ENCODE results near the gene MFAP4. TPM values are rescaled to one million over a fixed set of nuclear protein-coding genes. Genes with fewer than 3 reads are reported as not detected.

Gene MFAP4
- total and polyA plus RNA-seq, 10 donors: 10.1 to 48.4 (median 19.9) TPM

DNA sequence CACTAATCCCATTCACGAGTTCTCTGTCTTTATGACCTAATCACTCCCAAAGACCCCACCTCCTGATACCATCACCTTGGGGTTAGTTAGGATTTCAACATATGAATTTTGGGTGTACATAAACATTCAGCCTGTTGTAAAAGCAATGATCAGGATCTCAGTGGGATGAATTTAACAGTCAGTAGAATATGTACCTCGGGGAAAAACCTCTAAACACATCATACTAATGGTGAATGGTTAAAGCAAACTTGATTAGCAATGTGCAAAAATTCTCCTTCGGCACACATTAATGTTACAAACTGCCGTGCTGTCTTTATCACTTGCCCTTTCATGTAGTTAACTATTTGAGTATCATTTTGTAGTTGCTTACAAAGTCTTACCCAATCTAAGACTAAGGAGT lies 34.2 kb upstream of the MFAP4 start:
- 76 to 88% (median 83%) methylated on average over 4 of the region's 4 CpGs for WGBS, 5 donors

DNA sequence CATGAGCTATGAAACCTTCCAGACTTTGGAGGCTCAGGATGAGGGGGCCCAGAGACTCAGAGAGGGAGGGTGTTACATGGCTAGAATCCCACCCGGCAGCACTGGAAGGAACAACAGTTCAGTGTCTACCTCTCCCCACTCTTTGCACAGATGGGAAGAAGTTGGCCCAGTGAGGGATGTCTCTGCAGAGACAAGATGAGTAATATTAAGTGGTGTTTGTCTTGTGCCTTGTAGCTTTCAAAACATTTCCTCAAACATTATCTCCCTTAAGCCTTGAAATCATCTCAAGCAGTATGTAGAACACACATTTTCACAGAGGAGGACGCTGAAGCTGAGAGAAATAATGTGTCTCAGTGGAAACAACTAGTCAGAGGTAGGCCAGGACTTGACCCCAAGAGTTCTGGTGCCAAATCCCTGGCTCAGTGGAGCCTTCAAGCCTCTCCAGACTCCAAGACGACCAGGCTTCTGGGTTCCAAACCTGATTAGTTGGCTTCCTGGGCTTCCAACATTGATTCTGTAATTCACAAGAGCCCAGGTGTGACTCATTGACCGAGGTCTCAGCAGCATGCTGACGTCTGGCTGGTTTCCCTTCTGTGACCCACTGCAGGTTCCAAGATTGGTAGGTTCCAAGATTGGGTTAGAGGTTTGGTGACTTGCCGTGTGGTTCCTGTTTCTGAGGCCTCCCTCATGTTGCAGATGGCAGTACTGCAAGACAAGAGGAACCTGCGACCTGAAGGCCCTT lies 31.4 kb upstream of the MFAP4 start:
- Histone ChIP-seq H3K4me3 (no peak overlapping the region), H3K27me3 (replicated peaks in 1 of 7) (peaks cover 0 to 5% (median 0%) of the 10 kb centered on the region in 7 donors), H3K9me3 (no peaks in the 10 kb centered on the region), H3K4me1 (no peaks in the 10 kb centered on the region), H3K27ac (no peak overlapping the region), H3K36me3 (no peaks in the 10 kb centered on the region)
- DNase-seq: no peak
- WGBS, 5 donors: 57 to 68% (median 63%) methylated on average over 6 to 7 of the region's 7 CpGs
- TF ChIP-seq, protein P1, sequence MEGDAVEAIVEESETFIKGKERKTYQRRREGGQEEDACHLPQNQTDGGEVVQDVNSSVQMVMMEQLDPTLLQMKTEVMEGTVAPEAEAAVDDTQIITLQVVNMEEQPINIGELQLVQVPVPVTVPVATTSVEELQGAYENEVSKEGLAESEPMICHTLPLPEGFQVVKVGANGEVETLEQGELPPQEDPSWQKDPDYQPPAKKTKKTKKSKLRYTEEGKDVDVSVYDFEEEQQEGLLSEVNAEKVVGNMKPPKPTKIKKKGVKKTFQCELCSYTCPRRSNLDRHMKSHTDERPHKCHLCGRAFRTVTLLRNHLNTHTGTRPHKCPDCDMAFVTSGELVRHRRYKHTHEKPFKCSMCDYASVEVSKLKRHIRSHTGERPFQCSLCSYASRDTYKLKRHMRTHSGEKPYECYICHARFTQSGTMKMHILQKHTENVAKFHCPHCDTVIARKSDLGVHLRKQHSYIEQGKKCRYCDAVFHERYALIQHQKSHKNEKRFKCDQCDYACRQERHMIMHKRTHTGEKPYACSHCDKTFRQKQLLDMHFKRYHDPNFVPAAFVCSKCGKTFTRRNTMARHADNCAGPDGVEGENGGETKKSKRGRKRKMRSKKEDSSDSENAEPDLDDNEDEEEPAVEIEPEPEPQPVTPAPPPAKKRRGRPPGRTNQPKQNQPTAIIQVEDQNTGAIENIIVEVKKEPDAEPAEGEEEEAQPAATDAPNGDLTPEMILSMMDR (IDR thresholded peaks at IDR 0.05 in 8 of 11, conservative IDR thresholded peaks at IDR 0.05 in 3 of 11): peak in 1 of 11 experiments; percentile 16
- no peak for TF ChIP-seq POLR2AphosphoS5 (IDR thresholded peaks at IDR 0.05)
- intact Hi-C loops (cut with DNase I; ENCODE audit: low total_unique reads): no loop called here

More for the DNA sequence above, 34.2 kb upstream of the MFAP4 start:
- Histone ChIP-seq H3K4me1 (no peaks in the 10 kb centered on the region), H3K9me3 (no peaks in the 10 kb centered on the region), H3K27me3 (replicated peaks in 1 of 7) (no peaks in the 10 kb centered on the region), H3K27ac (no peak overlapping the region), H3K4me3 (no peak overlapping the region), H3K36me3 (no peaks in the 10 kb centered on the region)
- TF ChIP-seq, protein P1 (IDR thresholded peaks at IDR 0.05 in 8 of 11, conservative IDR thresholded peaks at IDR 0.05 in 3 of 11): no peak
- TF ChIP-seq POLR2A (IDR thresholded peaks at IDR 0.05) (no peak), POLR2AphosphoS5 (IDR thresholded peaks at IDR 0.05) (no peak)
- intact Hi-C loops (cut with DNase I; ENCODE audit: low total_unique reads): no loop called here
- no peak for DNase-seq

DNA sequence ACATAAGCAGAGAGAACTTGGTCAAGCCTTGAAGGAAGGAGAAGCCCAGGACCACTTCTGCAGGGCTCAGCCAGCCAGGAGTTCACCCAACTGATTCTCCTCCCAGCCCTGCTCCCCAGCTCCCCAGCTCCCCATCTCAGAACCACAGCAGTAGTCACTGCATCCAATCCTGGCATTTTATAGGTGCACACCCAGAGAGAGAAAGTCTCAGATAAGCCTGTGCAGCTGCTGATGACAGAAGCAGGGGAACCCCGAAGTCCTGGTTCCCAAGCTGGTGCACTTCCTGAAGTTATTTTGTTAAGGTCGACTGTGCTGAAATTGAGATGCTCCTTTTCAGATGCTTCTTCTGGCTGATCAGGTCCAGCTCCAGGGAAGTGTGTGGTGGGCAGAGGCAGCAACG lies 30.6 kb upstream of the MFAP4 start:
- no peak for DNase-seq
- H3K36me3 ChIP-seq: no peaks in the 10 kb centered on the region
- no peak overlapping the region for H3K4me3 ChIP-seq
- TF ChIP-seq, protein P1 (IDR thresholded peaks at IDR 0.05 in 8 of 11, conservative IDR thresholded peaks at IDR 0.05 in 3 of 11): no peak
- no peak for TF ChIP-seq POLR2AphosphoS5 (IDR thresholded peaks at IDR 0.05)
- no peak for TF ChIP-seq POLR2A (IDR thresholded peaks at IDR 0.05)
- H3K27me3 ChIP-seq (replicated peaks in 1 of 7): peaks cover 0 to 8% (median 0%) of the 10 kb centered on the region in 7 donors
- H3K4me1 ChIP-seq: no peaks in the 10 kb centered on the region
- WGBS, 5 donors: 43 to 72% (median 53%) methylated on average over 3 of the region's 3 CpGs
- no peaks in the 10 kb centered on the region for H3K9me3 ChIP-seq
- H3K27ac ChIP-seq: no peak overlapping the region
- intact Hi-C loops (cut with DNase I; ENCODE audit: low total_unique reads): no loop called here

All from spleen (tissue), 11 donors.